ENCODE data around the gene ANKS1A.

DNA sequence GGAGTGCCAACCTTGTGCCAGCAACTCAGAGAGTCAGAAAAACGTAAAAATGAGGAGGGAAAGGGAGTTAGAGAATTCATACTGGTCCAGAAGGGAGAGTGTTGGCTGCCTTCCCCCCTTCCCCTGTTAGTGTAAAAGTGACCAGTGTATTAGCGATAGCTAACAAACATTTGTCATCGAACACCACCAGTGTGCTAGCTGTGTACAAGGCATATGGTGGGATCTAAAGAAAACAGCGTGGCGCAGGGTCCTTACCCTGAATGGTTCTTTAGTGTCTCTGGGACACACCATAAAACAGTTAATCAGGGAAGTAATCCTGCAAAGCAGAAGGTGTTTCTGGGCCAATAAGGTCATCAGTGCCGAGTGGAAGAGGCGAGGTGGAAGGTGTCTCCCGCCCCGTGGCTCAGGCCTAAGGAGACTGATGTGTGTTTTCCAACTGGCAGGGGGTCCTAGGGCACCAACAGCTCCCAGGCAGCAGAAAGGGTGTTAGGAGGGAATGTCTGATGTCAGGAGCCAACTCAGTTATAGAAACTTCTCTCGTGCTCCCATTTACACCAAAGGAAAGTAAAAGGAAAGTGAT is 160.2 kb downstream of the ANKS1A start:
- TF ChIP-seq CTCF (conservative IDR thresholded peaks at IDR 0.05; ENCODE audit: low read length) (0 out of 2 replicates have a peak, but pooled peaks have one; percentile 18), EZH2phosphoT487 (IDR thresholded peaks at IDR 0.05; ENCODE audit: borderline replicate concordance) (no peak)

Data from Loucy (cell line).